Suppressor macrophage treated with lipopolysaccharide for 1 hour (primary cell): ENCODE measurements around the gene LGI4.
A peak's percentile ranks its signal among the peaks of the same experiment; 100 is the strongest.

Experiments used
- DNase-seq, 3 donors: peaks; one replicate each; pipeline ENCODE4 v3.0.0-alpha.2; 2020 to 2022

Gene LGI4

GRCh38 chr19:35123573-35123972 is 11.3 kb downstream of the LGI4 start:
- DNase-seq = peak; percentile 64 to 84 (median 82)

- DNase-seq = no peak
Measured at GRCh38 chr19:35122687-35123551, 11.9 kb downstream of the LGI4 start.

GRCh38 chr19:35120898-35121297 is 14.0 kb downstream of the LGI4 start:
- DNase-seq = peak; percentile 61 to 70 (median 67)

- peak; percentile 94 to 97 (median 97) for DNase-seq
Measured at GRCh38 chr19:35120492-35120891, 14.4 kb downstream of the LGI4 start.

GRCh38 chr19:35119578-35120155 is 15.2 kb downstream of the LGI4 start:
- peak in 2 of 3 donors; percentile 38 to 52 for DNase-seq

GRCh38 chr19:35119091-35119490 is 15.8 kb downstream of the LGI4 start:
- DNase-seq = no peak

GRCh38 chr19:35118268-35119020 is 16.4 kb downstream of the LGI4 start:
- no peak for DNase-seq

GRCh38 chr19:35117799-35118198 is 17.1 kb downstream of the LGI4 start:
- DNase-seq = no peak

- no peak for DNase-seq
Measured at GRCh38 chr19:35117116-35117515, 17.7 kb downstream of the LGI4 start.

GRCh38 chr19:35116072-35116801 is 18.6 kb downstream of the LGI4 start:
- no peak for DNase-seq

- no peak for DNase-seq
Measured at GRCh38 chr19:35115177-35115951, 19.5 kb downstream of the LGI4 start, which contains the start of gene FXYD3. Gene FXYD3 (plus strand): TSS chr19:35115823. CDS start chr19:35119377, 3,554 bp downstream.

- DNase-seq = peak; percentile 55 to 72 (median 63)
Measured at GRCh38 chr19:35114353-35115176, 20.3 kb downstream of the LGI4 start.

- DNase-seq = peak in 2 of 3 donors; percentile 24 to 31
Measured at GRCh38 chr19:35112995-35113688, 21.7 kb downstream of the LGI4 start.

GRCh38 chr19:35110974-35111373 is 23.9 kb downstream of the LGI4 start:
- DNase-seq = no peak

- no peak for DNase-seq
Measured at GRCh38 chr19:35109395-35110112, 25.3 kb downstream of the LGI4 start.

GRCh38 chr19:35108730-35109129 is 26.1 kb downstream of the LGI4 start:
- DNase-seq = no peak

GRCh38 chr19:35107545-35107944 is 27.3 kb downstream of the LGI4 start:
- peak; percentile 78 to 85 (median 78) for DNase-seq

GRCh38 chr19:35106898-35107541 is 27.8 kb downstream of the LGI4 start:
- DNase-seq = no peak

GRCh38 chr19:35106291-35106583 is 28.6 kb downstream of the LGI4 start:
- DNase-seq = no peak
